Esophagus muscularis mucosa (tissue), 4 donors: ENCODE results near the gene MTA3. TPM values are rescaled to one million over a fixed set of nuclear protein-coding genes. Genes with fewer than 3 reads are reported as not detected.
A peak's percentile ranks its signal among the peaks of the same experiment; 100 is the strongest.

ENCODE experiments used
- DNase-seq: peaks from one replicate; pipeline ENCODE4 v3.0.0-alpha.2; 2017; ENCODE audit errors: extremely low spot score
- H3K27ac ChIP-seq, 4 donors: fragments of 200-600 bp; sonication (generic); replicated peaks in 1 of 4; 1 replicate in 3 of 4; 2 replicates in 1 of 4; pipeline ENCODE4 v1.5.1; 2016 to 2019; ENCODE audit warnings: mild to moderate bottlenecking in 1 of 4
- H3K27me3 ChIP-seq, 4 donors: fragments of 200-600 bp; sonication (generic); one replicate each; pipeline versions ENCODE4 v1.5.1 to v1.6.0; 2016 to 2019
- H3K36me3 ChIP-seq, 4 donors: fragments of 200-600 bp; sonication (generic); one replicate each; pipeline ENCODE4 v1.5.1; 2016 to 2019
- H3K4me1 ChIP-seq, 4 donors: fragments of 200-600 bp; sonication (generic); one replicate each; pipeline ENCODE4 v1.5.1; 2016 to 2019
- H3K4me3 ChIP-seq, 4 donors: fragments of 200-600 bp; sonication (generic); 1 replicate in 2 of 4; 2 replicates in 2 of 4; pipeline ENCODE4 v1.5.1; 2016 to 2019; ENCODE audit warnings: mild to moderate bottlenecking in 4 of 4, moderate library complexity in 1 of 4
- H3K9me3 ChIP-seq, 4 donors: fragments of 200-600 bp; sonication (generic); 1 replicate in 3 of 4; 2 replicates in 1 of 4; pipeline ENCODE4 v1.5.1; 2016 to 2019
- EP300 ChIP-seq: sonication (generic); formaldehyde crosslinking; IDR thresholded peaks from one replicate; pipeline ENCODE4 v1.6.1; 2017; ENCODE audit warnings: antibody characterized with exemption
- POLR2A ChIP-seq: fragments of 450-650 bp; IDR thresholded peaks from one replicate; pipeline ENCODE4 v1.6.1; 2017; ENCODE audit warnings: antibody characterized with exemption, moderate library complexity, mild to moderate bottlenecking, low read depth
- POLR2AphosphoS5 ChIP-seq, 2 donors: sonication (generic); formaldehyde crosslinking; IDR thresholded peaks; one replicate each; pipeline ENCODE4 v1.6.1; 2017; ENCODE audit warnings: antibody characterized with exemption in 2 of 2
- WGBS: methylation state at CpG from one replicate; pipeline ENCODE4 v1.1.5; 2018; 5-methylcytosine and 5-hydroxymethylcytosine counted together
- intact Hi-C: fragments of 100-400 bp; cut with DNase I; formaldehyde crosslinking; loops from one replicate; pipeline ENCODE4 v1.15.1; 2023
- total RNA-seq, 4 donors: library from RNA; depleted of rRNA; stranded (reverse); fragments of >200 nt; gene quantifications; one replicate each; pipeline versions ENCODE4 v1.1.0 to v1.2.1, GENCODE V29; 2016
- TF ChIP-seq, protein P1 (sequence below), 3 experiments: fragments of 200-600 bp in 2 of 3; fragments of 450-650 bp in 1 of 3; sonication (generic) in 2 of 3; IDR thresholded peaks; one replicate each; pipeline ENCODE4 v1.5.1; 2017 to 2019; ENCODE audit warnings: antibody characterized with exemption in 3 of 3, mild to moderate bottlenecking in 2 of 3, moderate library complexity in 1 of 3

MTA3 gene
- total RNA-seq, 4 donors from 2014 or later: 20.5 to 27.7 (median 24.3) TPM

DNA sequence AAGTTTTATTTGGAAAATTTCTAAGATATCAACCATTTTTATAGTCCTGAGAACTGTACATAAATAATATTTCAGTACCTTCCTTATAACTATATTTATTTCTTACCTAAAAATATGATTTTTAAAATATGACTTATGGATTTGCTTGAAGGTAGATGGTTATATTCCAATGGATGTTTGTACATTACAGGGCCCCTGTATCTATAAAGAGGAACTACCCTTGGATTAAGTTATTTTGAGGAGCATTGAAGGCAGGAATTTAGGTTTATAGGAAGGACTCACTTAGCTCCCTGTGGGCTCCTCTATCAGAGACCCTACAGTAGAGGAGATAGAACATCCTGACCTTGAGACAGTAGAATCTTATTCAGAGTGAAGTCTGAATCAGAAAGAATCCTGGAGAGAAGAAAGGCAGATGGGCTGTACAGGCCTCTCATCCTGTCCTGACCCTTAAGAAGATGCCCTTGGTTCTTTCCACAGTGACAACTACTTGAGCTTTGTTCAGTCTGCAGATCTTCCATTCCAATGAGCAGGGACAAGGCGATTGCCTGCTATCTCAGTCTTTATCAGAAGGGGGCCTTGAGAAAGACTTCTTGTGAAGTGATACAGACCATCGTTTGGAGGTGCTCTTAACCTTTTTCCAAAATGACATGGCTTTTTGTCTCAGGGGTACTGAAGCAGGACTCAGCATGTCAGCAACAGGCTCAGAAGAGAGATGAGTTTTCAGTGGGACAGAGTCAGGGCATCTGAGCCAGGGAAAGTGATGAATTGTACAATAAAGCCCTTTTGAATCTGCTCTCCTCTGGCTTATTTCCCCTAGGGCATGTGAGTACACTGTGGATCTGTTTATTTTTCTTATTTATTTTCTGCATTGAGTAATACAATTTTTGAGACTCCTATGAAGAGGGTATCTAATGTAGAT is 174.6 kb downstream of the MTA3 start:
- no peaks in the 10 kb centered on the region for H3K27me3 ChIP-seq
- no peak overlapping the region for H3K4me3 ChIP-seq
- intact Hi-C loops: no loop called here
- H3K9me3 ChIP-seq: no peaks in the 10 kb centered on the region
- DNase-seq: peak; percentile 42
- H3K4me1 ChIP-seq: no peaks in the 10 kb centered on the region
- H3K36me3 ChIP-seq: peaks cover 4 to 27% (median 9%) of the 10 kb centered on the region in 4 donors
- WGBS: 69% methylated on average over 2 of the region's 2 CpGs
- H3K27ac ChIP-seq: no peak overlapping the region
- TF ChIP-seq, protein P1, sequence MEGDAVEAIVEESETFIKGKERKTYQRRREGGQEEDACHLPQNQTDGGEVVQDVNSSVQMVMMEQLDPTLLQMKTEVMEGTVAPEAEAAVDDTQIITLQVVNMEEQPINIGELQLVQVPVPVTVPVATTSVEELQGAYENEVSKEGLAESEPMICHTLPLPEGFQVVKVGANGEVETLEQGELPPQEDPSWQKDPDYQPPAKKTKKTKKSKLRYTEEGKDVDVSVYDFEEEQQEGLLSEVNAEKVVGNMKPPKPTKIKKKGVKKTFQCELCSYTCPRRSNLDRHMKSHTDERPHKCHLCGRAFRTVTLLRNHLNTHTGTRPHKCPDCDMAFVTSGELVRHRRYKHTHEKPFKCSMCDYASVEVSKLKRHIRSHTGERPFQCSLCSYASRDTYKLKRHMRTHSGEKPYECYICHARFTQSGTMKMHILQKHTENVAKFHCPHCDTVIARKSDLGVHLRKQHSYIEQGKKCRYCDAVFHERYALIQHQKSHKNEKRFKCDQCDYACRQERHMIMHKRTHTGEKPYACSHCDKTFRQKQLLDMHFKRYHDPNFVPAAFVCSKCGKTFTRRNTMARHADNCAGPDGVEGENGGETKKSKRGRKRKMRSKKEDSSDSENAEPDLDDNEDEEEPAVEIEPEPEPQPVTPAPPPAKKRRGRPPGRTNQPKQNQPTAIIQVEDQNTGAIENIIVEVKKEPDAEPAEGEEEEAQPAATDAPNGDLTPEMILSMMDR (IDR thresholded peaks at IDR 0.05): no peak
- TF ChIP-seq POLR2AphosphoS5 (IDR thresholded peaks at IDR 0.05) (no peak), POLR2A (no peak), EP300 (no peak)

DNA sequence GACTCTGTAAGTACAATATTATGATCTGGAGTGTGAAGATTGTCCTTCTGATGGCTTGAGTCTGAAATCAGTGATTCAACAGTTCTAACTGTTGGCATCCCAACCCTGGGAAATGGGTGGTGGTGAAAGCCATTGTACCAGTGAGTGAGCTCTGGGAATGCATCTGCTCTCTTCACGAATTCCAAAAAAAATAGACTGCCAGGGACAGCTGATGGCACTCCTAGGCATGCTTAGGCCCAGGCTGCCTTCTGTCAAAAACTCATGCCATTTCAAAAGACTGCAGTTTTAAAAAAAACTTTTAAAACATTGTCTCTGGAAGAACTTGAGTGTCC is 175.2 kb downstream of the MTA3 start:
- DNase-seq: peak; percentile 42
- H3K27ac ChIP-seq: no peak overlapping the region
- H3K9me3 ChIP-seq: no peaks in the 10 kb centered on the region
- intact Hi-C loops: no loop called here
- peaks cover 4 to 26% (median 9%) of the 10 kb centered on the region in 4 donors for H3K36me3 ChIP-seq
- H3K27me3 ChIP-seq: no peaks in the 10 kb centered on the region
- TF ChIP-seq POLR2AphosphoS5 (IDR thresholded peaks at IDR 0.05) (no peak), EP300 (no peak), POLR2A (no peak)
- TF ChIP-seq, protein P1 (IDR thresholded peaks at IDR 0.05): no peak
- H3K4me3 ChIP-seq: no peak overlapping the region
- no peaks in the 10 kb centered on the region for H3K4me1 ChIP-seq
- WGBS: 88% methylated on average over 1 of the region's 1 CpG

DNA sequence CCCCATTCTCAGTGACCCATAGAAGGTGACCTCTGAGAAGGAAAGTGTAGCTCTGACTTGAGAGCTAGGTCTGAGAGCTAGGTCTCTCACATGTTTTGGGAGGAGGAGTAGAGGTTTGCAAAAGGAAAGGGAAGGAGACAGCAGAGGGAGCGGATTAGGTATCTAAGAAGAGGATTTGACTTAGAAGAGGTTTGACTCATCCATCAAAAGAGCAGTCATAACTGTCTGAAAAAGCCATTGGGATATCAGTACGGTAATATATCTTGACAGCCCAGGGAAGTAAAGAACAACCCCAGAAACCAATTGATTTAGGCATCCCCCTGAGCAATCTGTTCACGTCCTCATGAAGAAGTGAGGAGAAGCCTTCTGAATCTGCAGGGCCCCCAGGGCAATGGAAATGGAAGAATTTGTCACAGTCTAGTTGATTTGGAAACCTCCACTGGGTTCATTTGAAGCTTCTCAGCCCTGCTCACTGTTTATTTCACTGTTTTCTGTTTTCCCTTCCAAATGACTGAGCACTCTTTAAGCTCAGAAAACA is 176.2 kb downstream of the MTA3 start:
- no peak overlapping the region for H3K27ac ChIP-seq
- no peaks in the 10 kb centered on the region for H3K27me3 ChIP-seq
- DNase-seq: peak; percentile 19
- H3K9me3 ChIP-seq: no peaks in the 10 kb centered on the region
- TF ChIP-seq POLR2A (no peak), EP300 (no peak), POLR2AphosphoS5 (IDR thresholded peaks at IDR 0.05) (no peak)
- TF ChIP-seq, protein P1 (IDR thresholded peaks at IDR 0.05): no peak
- intact Hi-C loops: no loop called here
- peaks cover 4 to 29% (median 9%) of the 10 kb centered on the region in 4 donors for H3K36me3 ChIP-seq
- WGBS: 94% methylated on average over 3 of the region's 3 CpGs
- H3K4me3 ChIP-seq: no peak overlapping the region
- no peaks in the 10 kb centered on the region for H3K4me1 ChIP-seq

DNA sequence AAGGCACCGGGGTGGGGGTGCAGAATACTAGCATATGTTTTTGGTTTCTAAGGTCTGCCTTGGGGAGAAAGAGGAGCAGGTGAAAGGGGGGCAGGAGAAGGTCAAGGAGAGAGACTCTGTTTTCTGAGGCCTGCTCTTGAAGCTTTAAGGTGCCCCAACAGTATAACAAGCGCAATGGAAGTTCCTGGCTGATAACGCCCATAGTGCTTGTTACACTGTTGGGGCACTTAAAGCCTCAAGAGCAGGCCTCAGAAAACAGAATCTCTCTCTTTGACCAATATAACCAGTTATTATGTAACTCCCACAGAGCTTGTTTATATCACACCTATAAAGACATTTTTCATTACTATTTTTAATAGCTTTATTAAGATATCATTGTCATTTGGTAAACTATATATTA is 179.0 kb downstream of the MTA3 start:
- intact Hi-C loops: no loop called here
- Histone ChIP-seq H3K27me3 (no peaks in the 10 kb centered on the region), H3K4me3 (no peak overlapping the region), H3K9me3 (no peaks in the 10 kb centered on the region), H3K36me3 (peaks cover 0 to 18% (median 5%) of the 10 kb centered on the region in 4 donors), H3K27ac (no peak overlapping the region), H3K4me1 (peaks cover 0 to 5% (median 0%) of the 10 kb centered on the region in 4 donors)
- DNase-seq: peak; percentile 26
- TF ChIP-seq EP300 (no peak), POLR2A (no peak), POLR2AphosphoS5 (IDR thresholded peaks at IDR 0.05) (no peak)
- TF ChIP-seq, protein P1 (IDR thresholded peaks at IDR 0.05): no peak
- 96% methylated on average over 3 of the region's 3 CpGs for WGBS
